ENCODE data around the gene SOX13. TPM values are rescaled to one million over a fixed set of nuclear protein-coding genes. Genes with fewer than 3 reads are reported as not detected.

The SOX13 gene
- total RNA-seq, 1 donor from 2014 or later = not detected

GRCh38 chr1:204062106-204062505 lies 10.8 kb upstream of the SOX13 start:
- TF ChIP-seq CTCF (IDR thresholded peaks at IDR 0.05) = no peak
- CTCF ChIA-PET = no interaction called here
- Mint-ChIP-seq H3K9me3 (no peaks in the 10 kb centered on the region), H3K36me3 (ENCODE audit: low read depth) (no peaks in the 10 kb centered on the region), H3K4me3 (no peak overlapping the region), H3K4me1 (no peaks in the 10 kb centered on the region), H3K27ac (no peak overlapping the region), H3K27me3 (peaks cover 15% of the 10 kb centered on the region)
- intact Hi-C loops (cut with micrococcal nuclease) = no loop called here
- ATAC-seq (ENCODE audit: low read depth) (no peak), DNase-seq (no peak)
- POLR2A ChIA-PET = no interaction called here

DNA sequence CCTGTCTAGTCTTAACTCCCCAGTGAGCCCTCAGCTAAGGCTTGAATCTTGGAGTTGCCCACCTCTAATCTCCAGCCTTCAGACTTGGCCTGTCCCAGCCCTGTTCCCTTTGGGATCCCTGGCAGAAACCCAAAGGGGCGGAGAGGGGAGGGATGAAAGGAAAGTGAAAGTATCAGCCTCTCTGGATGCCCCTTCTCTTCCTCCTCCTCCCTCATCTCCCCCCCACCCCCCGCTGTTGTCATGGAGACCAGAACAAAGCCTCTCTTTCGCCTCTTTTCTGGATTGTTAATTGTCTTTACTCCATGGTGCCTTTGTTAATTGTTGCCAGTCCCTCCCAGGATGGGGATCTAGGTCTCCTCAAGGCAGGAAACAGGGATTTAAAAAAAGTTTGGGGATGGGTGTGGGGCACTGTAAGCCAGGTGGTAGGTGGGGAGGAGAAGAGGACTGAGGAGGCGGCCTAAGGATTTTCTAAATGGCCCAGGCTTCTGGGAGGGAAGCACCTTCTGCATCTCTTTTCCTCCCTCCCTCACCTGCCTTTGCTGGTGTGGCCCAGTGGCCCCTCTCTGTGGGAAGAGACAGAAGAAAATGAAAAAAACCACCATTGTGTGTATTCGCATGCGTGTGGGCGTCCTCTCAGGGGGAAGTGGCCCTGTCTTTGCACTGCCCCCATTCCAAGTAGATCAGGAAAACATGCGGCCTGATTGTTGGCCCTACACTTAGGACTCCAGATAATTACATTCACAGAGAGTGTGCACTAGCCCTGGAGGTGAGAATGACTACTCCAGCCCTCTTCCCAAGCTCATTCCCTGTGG lies 7.5 kb upstream of the SOX13 start:
- Mint-ChIP-seq H3K27me3 (peaks cover 18% of the 10 kb centered on the region), H3K4me3 (no peak overlapping the region), H3K36me3 (ENCODE audit: low read depth) (no peaks in the 10 kb centered on the region), H3K4me1 (no peaks in the 10 kb centered on the region), H3K9me3 (peaks cover 5% of the 10 kb centered on the region), H3K27ac (no peak overlapping the region)
- TF ChIP-seq CTCF (IDR thresholded peaks at IDR 0.05) = no peak
- POLR2A ChIA-PET = no interaction called here
- CTCF ChIA-PET = no interaction called here
- ATAC-seq (ENCODE audit: low read depth) (no peak), DNase-seq (no peak)
- intact Hi-C loops (cut with micrococcal nuclease) = loop anchor here (5.0 kb wide), 1 partner anchor 183 kb away; no protein-coding TSS in a partner anchor

- DNase-seq (no peak), ATAC-seq (ENCODE audit: low read depth) (no peak)
- peaks cover 5% of the 10 kb centered on the region for H3K9me3 Mint-ChIP-seq
- no peak overlapping the region for H3K4me3 Mint-ChIP-seq
- intact Hi-C loops (cut with micrococcal nuclease) = loop anchor here (5.0 kb wide), 1 partner anchor 184 kb away; no protein-coding TSS in a partner anchor
- no peaks in the 10 kb centered on the region for H3K4me1 Mint-ChIP-seq
- CTCF ChIA-PET = no interaction called here
- POLR2A ChIA-PET = no interaction called here
- no peak overlapping the region for H3K27ac Mint-ChIP-seq
- H3K36me3 Mint-ChIP-seq (ENCODE audit: low read depth) = no peaks in the 10 kb centered on the region
- H3K27me3 Mint-ChIP-seq = peaks cover 21% of the 10 kb centered on the region
- no peak for TF ChIP-seq CTCF (IDR thresholded peaks at IDR 0.05)
Observed at GRCh38 chr1:204065986-204066300, 7.0 kb upstream of the SOX13 start.

- Mint-ChIP-seq H3K27ac (no peak overlapping the region), H3K36me3 (ENCODE audit: low read depth) (no peaks in the 10 kb centered on the region), H3K4me1 (peaks cover 5% of the 10 kb centered on the region)
Observed at GRCh38 chr1:204067935-204068334, 5.0 kb upstream of the SOX13 start.

DNA sequence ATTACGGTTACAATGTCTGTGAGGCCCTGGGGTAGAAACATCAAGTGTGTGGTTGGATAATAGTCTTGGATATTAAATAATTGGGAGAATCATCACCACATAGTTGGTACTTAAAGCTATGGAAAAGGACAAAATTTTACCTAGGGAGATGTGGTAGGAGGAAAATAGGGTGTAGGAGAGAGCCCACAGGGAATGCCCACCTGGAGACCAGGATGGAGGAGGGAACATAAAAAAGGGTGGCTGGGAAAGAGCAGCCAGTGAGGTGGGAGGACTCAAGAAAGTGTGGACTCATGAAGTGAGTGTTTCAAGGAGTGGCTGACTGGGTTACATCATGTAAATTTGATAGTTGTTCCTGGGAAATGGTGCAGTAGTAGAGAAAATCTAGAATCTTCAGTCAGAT lies 3.0 kb upstream of the SOX13 start:
- H3K27me3 Mint-ChIP-seq = peaks cover 42% of the 10 kb centered on the region
- H3K9me3 Mint-ChIP-seq = peaks cover 5% of the 10 kb centered on the region
- H3K4me1 Mint-ChIP-seq = peaks cover 19% of the 10 kb centered on the region
- ATAC-seq (ENCODE audit: low read depth) = no peak
- no peaks in the 10 kb centered on the region for H3K36me3 Mint-ChIP-seq (ENCODE audit: low read depth)
- no peak overlapping the region for H3K4me3 Mint-ChIP-seq
- CTCF ChIA-PET = no interaction called here
- no peak for DNase-seq
- no peak for TF ChIP-seq CTCF (IDR thresholded peaks at IDR 0.05)
- intact Hi-C loops (cut with micrococcal nuclease) = loop anchor here (5.0 kb wide), 1 partner anchor 188 kb away; no protein-coding TSS in a partner anchor
- no peak overlapping the region for H3K27ac Mint-ChIP-seq
- POLR2A ChIA-PET = no interaction called here

More at GRCh38 chr1:204067935-204068334, 5.0 kb upstream of the SOX13 start:
- DNase-seq (no peak), ATAC-seq (ENCODE audit: low read depth) (no peak)
- no peak overlapping the region for H3K4me3 Mint-ChIP-seq
- CTCF ChIA-PET = no interaction called here
- peaks cover 34% of the 10 kb centered on the region for H3K27me3 Mint-ChIP-seq
- TF ChIP-seq CTCF (IDR thresholded peaks at IDR 0.05) = no peak
- intact Hi-C loops (cut with micrococcal nuclease) = loop anchor here (5.0 kb wide), 1 partner anchor 186 kb away; no protein-coding TSS in a partner anchor
- H3K9me3 Mint-ChIP-seq = peaks cover 5% of the 10 kb centered on the region
- POLR2A ChIA-PET = no interaction called here

Data from activated B cell treated with CpG ODN at 0.5 μM for 24 hours (primary cell).